Skeletal muscle satellite cell (primary cell): ENCODE data around the gene LTBR. TPM values are rescaled to one million over a fixed set of nuclear protein-coding genes. Genes with fewer than 3 reads are reported as not detected.
"Not testable (repeated sequence)": the region's sequence is repeated elsewhere in the genome, so short reads cannot be mapped to it uniquely, and the experiment has no call there.

Experiments used
- H3K27me3 ChIP-seq: 2 replicates; pipeline ENCODE4 v1.7.0; 2013; ENCODE audit warnings: low read length; ENCODE audit not compliant: control insufficient read depth, insufficient read depth
- H3K36me3 ChIP-seq: 2 replicates; pipeline ENCODE4 v1.7.0; 2013; ENCODE audit warnings: mild to moderate bottlenecking, control low read depth, low read length; ENCODE audit not compliant: insufficient read depth
- H3K4me1 ChIP-seq: 2 replicates; pipeline ENCODE4 v1.7.0; 2013; ENCODE audit warnings: low read length; ENCODE audit not compliant: control insufficient read depth, insufficient read depth
- H3K4me2 ChIP-seq: 2 replicates; pipeline ENCODE4 v1.7.0; 2013; ENCODE audit warnings: mild to moderate bottlenecking, low read length
- H3K4me3 ChIP-seq: 2 replicates; pipeline ENCODE4 v1.7.0; 2013; ENCODE audit warnings: low read length
- H3K9ac ChIP-seq: 2 replicates; pipeline ENCODE4 v1.7.0; 2013; ENCODE audit warnings: mild to moderate bottlenecking, low read depth, low read length, moderate library complexity
- H3K9me3 ChIP-seq: replicated peaks from 2 replicates; pipeline ENCODE4 v1.7.0; 2013; ENCODE audit warnings: mild to moderate bottlenecking, control low read depth, low read length
- total RNA-seq: library from RNA; depleted of rRNA; stranded (reverse); fragments of >200 nt; gene quantifications from 2 replicates; pipeline ENCODE4 v1.2.3, GENCODE V29; 2012; rRNA removed

The LTBR gene
- total RNA-seq = 75.8 and 97.8 TPM in 2 replicates

DNA sequence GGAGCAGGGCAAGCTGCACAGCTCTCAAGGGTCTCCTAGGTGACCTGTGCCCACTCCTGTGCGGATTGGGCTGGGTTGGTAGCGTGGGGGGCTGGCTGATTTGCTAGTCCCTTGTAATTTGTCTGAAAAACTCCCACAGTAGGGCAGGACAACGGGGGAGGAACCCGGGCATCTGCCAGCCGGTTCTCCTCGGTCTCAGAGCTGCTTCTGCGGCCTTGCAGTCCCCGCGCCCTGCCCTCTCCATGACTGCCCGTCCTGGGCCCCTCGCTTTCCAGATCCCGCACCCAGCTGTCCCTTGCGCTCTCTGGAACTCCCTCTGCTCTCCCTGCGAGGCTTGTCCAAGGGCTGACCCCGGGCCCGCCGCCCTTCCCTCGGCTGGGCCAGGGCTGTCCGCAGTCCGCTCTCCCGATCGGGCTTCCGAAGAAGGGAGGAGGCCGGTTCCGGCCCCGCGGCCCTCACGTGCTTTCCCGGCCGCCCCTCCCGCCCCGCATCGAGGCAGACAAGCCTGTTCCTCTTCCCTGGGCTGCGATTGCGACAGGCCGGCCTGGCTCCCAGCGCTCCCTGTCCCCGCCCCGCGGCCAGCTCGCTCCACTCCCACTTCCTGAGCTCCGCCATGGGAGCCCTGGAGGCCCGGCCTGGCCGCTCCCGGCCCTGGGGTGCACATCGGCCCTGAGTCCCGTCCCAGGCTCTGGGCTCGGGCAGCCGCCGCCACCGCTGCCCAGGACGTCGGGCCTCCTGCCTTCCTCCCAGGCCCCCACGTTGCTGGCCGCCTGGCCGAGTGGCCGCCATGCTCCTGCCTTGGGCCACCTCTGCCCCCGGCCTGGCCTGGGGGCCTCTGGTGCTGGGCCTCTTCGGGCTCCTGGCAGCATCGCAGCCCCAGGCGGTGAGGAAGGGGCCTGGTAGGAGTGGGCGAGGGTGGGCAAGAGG is at the start of gene LTBR:
Gene LTBR, plus strand, starts transcription at position 591 of the 927 bp plus-strand sequence. Its CDS starts 197 bp downstream, at position 788.
- peak within 1 kb of the TSS; percentile 89 for H3K4me3 ChIP-seq
- peaks cover 29% of the 10 kb centered on the region for H3K4me1 ChIP-seq
- H3K36me3 ChIP-seq = peaks cover 37% of the 10 kb centered on the region
- peak within 1 kb of the TSS; percentile 99 for H3K9ac ChIP-seq
- H3K9me3 ChIP-seq = no peaks in the 10 kb centered on the region
- H3K4me2 ChIP-seq = peak within 1 kb of the TSS; percentile 99
- no peaks in the 10 kb centered on the region for H3K27me3 ChIP-seq

DNA sequence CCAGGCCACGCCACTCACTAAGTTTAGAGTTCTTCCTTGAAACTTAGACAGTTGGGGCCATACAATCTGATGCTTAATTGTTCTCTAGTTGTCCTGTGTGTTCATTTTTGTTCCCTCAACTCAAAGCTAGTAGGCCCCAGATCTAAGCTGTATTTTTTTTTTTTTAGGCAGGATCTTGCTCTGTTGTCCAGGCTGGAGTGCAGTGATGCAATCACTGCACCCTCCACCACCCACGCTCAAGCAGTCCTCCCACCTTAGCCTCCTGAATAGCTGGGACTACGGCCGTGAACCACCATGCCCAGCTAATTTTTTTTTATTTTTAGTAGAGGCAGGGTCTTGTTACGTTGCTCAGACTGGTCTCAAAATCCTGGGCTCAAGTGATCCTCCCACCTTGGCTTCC is 49.6 kb upstream of the LTBR start:
- Histone ChIP-seq H3K9me3 (no peaks in the 10 kb centered on the region), H3K27me3 (no peaks in the 10 kb centered on the region), H3K4me1 (peaks cover 78% of the 10 kb centered on the region), H3K36me3 (peaks cover 76% of the 10 kb centered on the region), H3K4me2 (peak overlapping the region; percentile 92), H3K4me3 (peak overlapping the region; percentile 3), H3K9ac (peak overlapping the region; percentile 97)

DNA sequence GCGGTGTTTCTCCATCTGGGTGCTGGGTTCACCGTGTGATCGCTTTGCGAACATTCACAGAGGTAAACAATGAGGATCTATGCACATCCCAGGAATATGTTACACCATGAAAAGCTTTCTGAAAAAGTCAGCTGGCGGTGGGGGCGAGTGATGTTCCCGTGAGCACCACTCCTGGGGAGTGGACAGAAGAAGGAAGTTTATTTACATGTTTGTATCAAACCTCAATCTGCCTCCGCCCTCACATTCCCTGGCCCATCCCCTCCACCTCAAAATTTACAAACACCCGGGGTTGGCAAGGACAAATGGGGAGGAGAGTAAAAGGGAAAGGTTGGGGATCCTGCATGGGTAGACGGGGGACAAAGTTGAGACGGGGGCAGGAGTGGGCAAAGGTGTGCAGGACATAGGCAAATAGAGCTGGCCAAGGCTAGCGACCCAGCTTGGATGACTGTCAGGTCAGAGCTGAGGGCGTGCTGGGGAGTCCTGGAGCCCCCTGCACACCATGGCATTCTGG is 49.0 kb upstream of the LTBR start:
- Histone ChIP-seq H3K4me2 (peak overlapping the region; percentile 92), H3K4me3 (peak overlapping the region; percentile 66), H3K36me3 (peaks cover 75% of the 10 kb centered on the region), H3K4me1 (peaks cover 80% of the 10 kb centered on the region), H3K27me3 (no peaks in the 10 kb centered on the region), H3K9ac (peak overlapping the region; percentile 97), H3K9me3 (no peaks in the 10 kb centered on the region)

DNA sequence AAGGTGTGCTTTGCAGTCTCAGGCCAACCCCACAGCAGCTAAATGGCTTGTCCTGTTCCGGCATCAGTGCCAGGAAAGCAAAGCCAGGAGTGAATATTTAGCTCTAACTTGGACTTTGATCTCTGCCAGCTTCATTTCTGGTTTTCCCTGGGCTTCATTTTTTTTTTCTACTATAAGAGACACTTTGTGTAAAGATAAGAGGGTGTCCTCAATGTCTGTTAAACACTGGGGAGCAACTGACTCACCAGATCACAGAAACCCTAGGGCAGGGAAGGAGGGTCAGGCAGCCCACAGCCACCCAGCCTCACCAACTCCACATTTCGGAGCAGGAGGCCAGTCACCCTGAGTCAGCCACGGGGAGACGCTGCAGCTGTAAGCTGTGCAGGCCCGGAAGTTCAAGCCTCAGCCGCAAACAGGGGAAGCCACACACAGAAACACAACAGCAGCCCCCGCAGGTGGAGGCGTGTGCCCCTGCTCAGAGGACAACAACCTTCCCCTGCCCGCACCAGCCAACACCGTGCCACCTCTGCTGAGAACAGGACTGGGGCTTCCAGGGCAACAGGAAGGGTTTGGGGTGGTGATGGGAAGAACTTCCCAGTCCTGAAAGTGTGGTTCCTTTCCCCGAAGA is 48.4 kb upstream of the LTBR start:
- peaks cover 71% of the 10 kb centered on the region for H3K36me3 ChIP-seq
- no peaks in the 10 kb centered on the region for H3K27me3 ChIP-seq

DNA sequence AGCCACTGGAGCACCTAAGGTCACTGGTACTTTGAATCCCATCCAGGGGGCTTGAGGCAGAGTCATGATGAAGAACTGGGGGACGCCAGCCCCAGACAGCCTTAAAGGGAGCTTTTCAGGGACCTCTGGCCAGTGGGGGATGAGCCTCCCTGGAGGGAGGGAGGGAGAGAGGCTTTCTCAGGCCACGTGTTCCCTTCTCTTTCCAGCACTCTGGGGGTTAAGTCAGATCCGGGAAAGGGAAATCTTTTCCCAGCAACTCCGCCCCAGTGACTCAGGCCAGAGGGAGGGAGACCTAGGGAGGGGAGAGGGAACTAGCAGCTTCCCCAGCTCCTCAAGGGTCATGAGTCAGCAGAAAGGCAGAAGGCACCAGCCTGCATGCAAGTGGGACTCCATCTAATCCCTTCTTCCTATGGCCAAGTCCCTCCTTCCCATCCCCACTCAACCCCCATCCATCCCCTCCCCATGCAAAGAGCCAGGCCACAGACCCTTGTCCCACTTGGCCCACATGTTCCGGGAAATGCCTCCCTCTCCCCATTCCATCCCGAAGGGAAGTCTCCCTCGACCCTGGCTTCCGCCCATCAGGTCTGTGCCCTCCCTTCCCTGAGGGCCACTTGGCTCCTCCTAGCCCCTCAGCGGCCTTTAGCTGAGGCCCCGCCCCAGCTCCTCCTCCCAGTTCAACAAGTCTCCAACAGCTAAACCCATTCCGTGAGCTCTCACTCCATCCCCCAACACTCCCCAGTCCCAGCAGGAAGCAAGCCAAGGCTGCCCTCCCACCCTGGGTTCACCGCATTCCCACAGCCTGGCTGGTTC is 47.7 kb upstream of the LTBR start:
- H3K27me3 ChIP-seq = no peaks in the 10 kb centered on the region
- peaks cover 77% of the 10 kb centered on the region for H3K4me1 ChIP-seq
- H3K9me3 ChIP-seq = no peaks in the 10 kb centered on the region
- H3K9ac ChIP-seq = peak overlapping the region; percentile 97
- H3K4me2 ChIP-seq = peak overlapping the region; percentile 92
- H3K36me3 ChIP-seq = peaks cover 71% of the 10 kb centered on the region
- peak overlapping the region; percentile 90 for H3K4me3 ChIP-seq

More for the DNA sequence above, 48.4 kb upstream of the LTBR start:
- peak overlapping the region; percentile 92 for H3K4me2 ChIP-seq
- H3K9ac ChIP-seq = peak overlapping the region; percentile 97
- H3K4me3 ChIP-seq = peak overlapping the region; percentile 66
- peaks cover 80% of the 10 kb centered on the region for H3K4me1 ChIP-seq
- H3K9me3 ChIP-seq = no peaks in the 10 kb centered on the region

GRCh38 chr12:6336889-6337853 is 46.8 kb upstream of the LTBR start:
- peak overlapping the region; percentile 92 for H3K4me2 ChIP-seq
- no peaks in the 10 kb centered on the region for H3K9me3 ChIP-seq
- peaks cover 75% of the 10 kb centered on the region for H3K4me1 ChIP-seq
- peak overlapping the region; percentile 97 for H3K9ac ChIP-seq
- H3K36me3 ChIP-seq = peaks cover 70% of the 10 kb centered on the region
- no peaks in the 10 kb centered on the region for H3K27me3 ChIP-seq
- H3K4me3 ChIP-seq = peak overlapping the region; percentile 90

DNA sequence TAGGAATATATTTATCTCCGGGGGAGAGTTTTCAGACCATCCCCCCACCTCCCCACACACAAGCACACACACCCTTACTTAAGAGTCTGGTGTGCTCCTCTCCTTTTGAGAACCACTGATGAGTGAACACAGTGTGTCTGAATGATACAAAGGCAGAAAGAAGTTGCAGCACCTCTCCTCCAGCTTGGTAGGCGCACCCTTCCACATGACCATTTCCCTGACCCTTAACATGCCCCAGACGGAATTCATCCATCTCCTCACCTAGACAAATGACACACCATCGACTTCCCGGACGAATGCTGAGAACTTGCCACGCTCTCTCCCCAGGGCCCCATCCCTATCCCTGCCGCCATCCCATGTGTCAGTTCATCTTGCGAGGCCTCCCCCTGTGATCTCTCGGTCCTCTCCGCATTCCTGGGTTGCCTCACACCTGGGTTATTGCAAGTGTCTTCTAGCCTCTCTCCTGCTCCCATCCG is 46.0 kb upstream of the LTBR start:
- no peaks in the 10 kb centered on the region for H3K9me3 ChIP-seq
- peaks cover 74% of the 10 kb centered on the region for H3K4me1 ChIP-seq
- peak overlapping the region; percentile 90 for H3K4me3 ChIP-seq
- H3K9ac ChIP-seq = peak overlapping the region; percentile 97
- H3K27me3 ChIP-seq = no peaks in the 10 kb centered on the region
- peaks cover 64% of the 10 kb centered on the region for H3K36me3 ChIP-seq
- H3K4me2 ChIP-seq = peak overlapping the region; percentile 92

DNA sequence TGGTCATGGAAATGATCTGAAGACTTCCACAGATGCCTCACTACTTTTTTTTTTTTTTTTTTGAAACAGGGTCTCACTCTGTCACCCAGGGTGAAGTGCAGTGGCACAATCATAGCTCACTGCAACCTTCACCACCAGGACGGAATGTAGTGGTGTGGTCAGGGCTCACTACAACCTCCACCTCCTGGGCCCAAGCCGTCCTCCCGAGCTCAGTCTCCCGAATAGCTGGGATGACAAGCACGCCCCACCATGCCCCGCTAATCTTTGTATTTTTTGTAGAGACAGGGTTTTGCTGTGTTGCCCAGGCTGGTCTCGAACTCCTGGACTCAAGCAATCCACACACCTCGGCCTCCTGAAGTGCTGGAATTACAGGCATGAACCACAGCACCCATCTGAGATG is 45.4 kb upstream of the LTBR start:
- Histone ChIP-seq H3K4me3 (peak overlapping the region; percentile 90), H3K9ac (peak overlapping the region; percentile 97)

GRCh38 chr12:6338955-6339354 is 45.0 kb upstream of the LTBR start:
- peak overlapping the region; percentile 97 for H3K9ac ChIP-seq
- no peaks in the 10 kb centered on the region for H3K27me3 ChIP-seq
- peaks cover 73% of the 10 kb centered on the region for H3K4me1 ChIP-seq
- peak overlapping the region; percentile 90 for H3K4me3 ChIP-seq
- peak overlapping the region; percentile 92 for H3K4me2 ChIP-seq
- H3K9me3 ChIP-seq = no peaks in the 10 kb centered on the region
- H3K36me3 ChIP-seq = peaks cover 55% of the 10 kb centered on the region

More for the DNA sequence above, 45.4 kb upstream of the LTBR start:
- not testable (repeated sequence) for H3K9me3 ChIP-seq, H3K27me3 ChIP-seq
- H3K4me2 ChIP-seq = peak overlapping the region; percentile 92
- peaks cover 59% of the 10 kb centered on the region for H3K36me3 ChIP-seq
- H3K4me1 ChIP-seq = peaks cover 73% of the 10 kb centered on the region

DNA sequence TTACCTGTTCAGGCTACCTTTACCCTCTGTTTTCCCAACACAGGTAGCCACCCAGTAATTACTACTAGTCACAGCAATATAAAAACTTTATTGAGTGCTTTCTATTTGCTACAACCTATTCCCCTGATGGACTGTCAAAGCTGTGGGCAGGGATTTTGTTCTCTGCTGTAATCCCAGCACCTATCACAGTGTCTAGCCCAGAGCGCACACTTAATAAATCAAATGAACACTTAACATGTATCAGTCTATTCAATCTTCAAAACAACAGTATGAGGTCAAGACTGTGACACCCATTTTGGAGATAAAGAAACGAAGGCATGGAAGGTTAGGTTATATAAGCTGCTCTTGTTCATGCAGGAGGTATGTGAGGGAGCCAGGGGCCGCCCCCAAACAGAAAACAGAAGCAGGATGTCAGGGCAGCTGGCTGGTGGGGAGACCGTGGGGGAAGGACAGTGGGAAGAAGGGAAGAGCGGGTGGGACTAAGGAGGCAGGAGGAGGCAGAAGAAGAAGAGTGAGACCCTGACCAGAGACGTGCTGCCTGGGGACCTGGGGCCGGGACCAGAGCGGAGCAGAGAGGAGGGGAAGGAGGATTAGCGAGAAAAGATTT is 43.8 kb upstream of the LTBR start:
- H3K4me2 ChIP-seq = peak overlapping the region; percentile 92
- peak overlapping the region; percentile 90 for H3K4me3 ChIP-seq
- H3K36me3 ChIP-seq = peaks cover 43% of the 10 kb centered on the region
- peaks cover 64% of the 10 kb centered on the region for H3K4me1 ChIP-seq
- no peaks in the 10 kb centered on the region for H3K27me3 ChIP-seq
- peak overlapping the region; percentile 97 for H3K9ac ChIP-seq
- no peaks in the 10 kb centered on the region for H3K9me3 ChIP-seq
